GM18517 (cell line): ENCODE results near the gene TAF1.
"Not testable (repeated sequence)": the region's sequence is repeated elsewhere in the genome, so short reads cannot be mapped to it uniquely, and the experiment has no call there.

Experiments used
- ATAC-seq: cut with Tn5 transposase; IDR thresholded peaks from one replicate; pipeline ENCODE4 v1.9.1; 2021; ENCODE audit warnings: mild to moderate bottlenecking, moderate library complexity; ENCODE audit not compliant: unreplicated experiment

Gene TAF1

GRCh38 chrX:71495979-71496378 is 129.8 kb downstream of the TAF1 start:
- ATAC-seq, result not testable (repeated sequence)

- ATAC-seq, result no peak
Observed at GRCh38 chrX:71496476-71496875, 130.3 kb downstream of the TAF1 start.

GRCh38 chrX:71502080-71502479 is 135.9 kb downstream of the TAF1 start:
- ATAC-seq, result not testable (repeated sequence)

- ATAC-seq, result no peak
Observed at GRCh38 chrX:71504346-71504745, 138.2 kb downstream of the TAF1 start.

DNA sequence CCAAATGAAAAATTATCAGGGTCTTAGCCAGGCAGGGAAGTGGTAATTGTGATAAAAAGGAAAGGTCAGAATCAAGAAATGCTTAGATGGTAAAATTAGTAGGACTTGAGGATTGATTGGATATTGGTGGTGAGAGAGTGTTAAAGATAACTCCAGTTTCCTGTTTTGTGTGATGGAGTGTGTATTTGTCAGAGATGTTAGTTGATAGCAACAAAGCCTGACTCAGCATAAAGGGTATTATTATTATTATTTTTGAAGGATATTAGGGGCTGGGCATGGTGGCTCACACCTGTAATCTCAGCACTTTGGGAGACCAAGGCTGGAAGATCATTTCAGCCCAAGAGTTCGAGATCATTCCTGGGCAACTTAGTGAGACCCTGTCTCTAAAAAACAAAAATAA is 143.1 kb downstream of the TAF1 start:
- ATAC-seq, result no peak

- ATAC-seq, result no peak
Observed at GRCh38 chrX:71510161-71510560, 144.0 kb downstream of the TAF1 start.

GRCh38 chrX:71513731-71514130 is 147.6 kb downstream of the TAF1 start:
- ATAC-seq, result not testable (repeated sequence)

GRCh38 chrX:71514367-71515037 is 148.3 kb downstream of the TAF1 start:
- no peak for ATAC-seq

GRCh38 chrX:71515038-71515396 is 148.9 kb downstream of the TAF1 start:
- ATAC-seq, result no peak
